Erythroblast (primary cell): Measurements from ENCODE around the gene USF3.

Experiments
- DNase-seq, 2 experiments: peaks; one replicate each; lab custom pipeline; 2025; lab: John Stamatoyannopoulos, UW
- GATA1 ChIP-seq: IDR thresholded peaks from 2 replicates; pipeline ENCODE4 v1.6.1; 2011; ENCODE audit warnings: low read depth, mild to moderate bottlenecking, control low read depth, low read length, moderate library complexity
- POLR2A ChIP-seq: IDR thresholded peaks from 2 replicates; pipeline ENCODE4 v1.6.1; 2011; ENCODE audit warnings: mild to moderate bottlenecking, low read length

Gene USF3

GRCh38 chr3:113695786-113696645, at the start of gene USF3:
TSS of gene USF3 (minus strand) at chr3:113696642. CDS start at chr3:113674878, 21,764 bp downstream.
- no peak for TF ChIP-seq POLR2A
- no peak for TF ChIP-seq GATA1
- DNase-seq: peak; percentile 83 to 88

- TF ChIP-seq GATA1 (no peak), POLR2A (peak; percentile 90)
- peak; percentile 94 to 96 for DNase-seq
Observed at GRCh38 chr3:113745756-113746547, 49.5 kb upstream of the USF3 start, which contains the start of gene NAA50. TSS of gene NAA50 (minus strand) at chr3:113746249. CDS start at chr3:113745949, 300 bp downstream.

- peak; percentile 91 to 93 for DNase-seq
- TF ChIP-seq POLR2A (no peak), GATA1 (no peak)
Observed at GRCh38 chr3:113744941-113745755, 48.7 kb upstream of the USF3 start.

GRCh38 chr3:113743006-113743630, 46.7 kb upstream of the USF3 start:
- DNase-seq: peak; percentile 17 to 34
- TF ChIP-seq POLR2A: no peak
- no peak for TF ChIP-seq GATA1

- TF ChIP-seq GATA1: no peak
- no peak for TF ChIP-seq POLR2A
- DNase-seq: no peak
Observed at GRCh38 chr3:113741620-113742019, 45.2 kb upstream of the USF3 start.

GRCh38 chr3:113741086-113741485, 44.6 kb upstream of the USF3 start:
- DNase-seq: no peak
- no peak for TF ChIP-seq POLR2A
- no peak for TF ChIP-seq GATA1

GRCh38 chr3:113736548-113737089, 40.2 kb upstream of the USF3 start:
- DNase-seq: peak; percentile 78 to 85
- TF ChIP-seq GATA1 (no peak), POLR2A (no peak)

- TF ChIP-seq POLR2A (no peak), GATA1 (no peak)
- no peak for DNase-seq
Observed at GRCh38 chr3:113731694-113732093, 35.3 kb upstream of the USF3 start.

- no peak for DNase-seq
- TF ChIP-seq POLR2A: no peak
- no peak for TF ChIP-seq GATA1
Observed at GRCh38 chr3:113730550-113730949, 34.1 kb upstream of the USF3 start.

GRCh38 chr3:113728661-113729060, 32.2 kb upstream of the USF3 start:
- TF ChIP-seq POLR2A (no peak), GATA1 (no peak)
- DNase-seq: no peak

- DNase-seq: no peak
- TF ChIP-seq GATA1: no peak
- no peak for TF ChIP-seq POLR2A
Observed at GRCh38 chr3:113721636-113722035, 25.2 kb upstream of the USF3 start.

GRCh38 chr3:113719758-113720157, 23.3 kb upstream of the USF3 start:
- no peak for DNase-seq

More at GRCh38 chr3:113719758-113720157, 23.3 kb upstream of the USF3 start:
- no peak for TF ChIP-seq GATA1
- TF ChIP-seq POLR2A: no peak
